HepG2 (cell line): ENCODE measurements around the gene ZNF687. TPM values are rescaled to one million over a fixed set of nuclear protein-coding genes. Genes with fewer than 3 reads are reported as not detected.

ENCODE experiments used
- ATF5 ChIP-seq: sonication (generic); formaldehyde crosslinking; IDR thresholded peaks from 2 replicates; pipeline ENCODE4 v1.4.0; 2020; ENCODE audit warnings: mild to moderate bottlenecking, low read depth, missing genetic modification reagents
- ATRX ChIP-seq: sonication (generic); formaldehyde crosslinking; IDR thresholded peaks from 2 replicates; pipeline ENCODE4 v1.4.0; 2020; ENCODE audit warnings: missing genetic modification reagents, borderline replicate concordance
- BCL3 ChIP-seq: sonication (generic); formaldehyde crosslinking; IDR thresholded peaks from 2 replicates; pipeline ENCODE4 v1.5.1; 2020; ENCODE audit warnings: mild to moderate bottlenecking, missing genetic modification reagents, moderate library complexity
- FOXA1 ChIP-seq, 2 experiments: fragments of 450-650 bp in 1 of 2; sonication (generic) in 1 of 2; formaldehyde crosslinking in 1 of 2; IDR thresholded peaks; 2 replicates each; pipeline versions ENCODE4 v1.4.0 to v1.6.1; 2016 to 2020; ENCODE audit warnings: missing genetic modification reagents in 1 of 2
- HNRNPLL ChIP-seq: fragments of 200-400 bp; formaldehyde crosslinking; IDR thresholded peaks from 2 replicates; pipeline ENCODE4 v1.6.1; 2017; ENCODE audit warnings: mild to moderate bottlenecking, low read depth, low read length; ENCODE audit not compliant: poor library complexity, severe bottlenecking
- MAFK ChIP-seq, 2 experiments: IDR thresholded peaks in 1 of 2; conservative IDR thresholded peaks in 1 of 2; 2 replicates each; pipeline ENCODE4 v1.6.1; 2011; ENCODE audit warnings: improper control_type of control experiment in 2 of 2, low read length in 2 of 2
- MBNL3 ChIP-seq: fragments of 250-450 bp; sonication (Bioruptor Pico); conservative IDR thresholded peaks from 2 replicates; pipeline ENCODE4 v1.8.0; 2022; ENCODE audit warnings: mild to moderate bottlenecking, inconsistent platforms
- NFAT5 ChIP-seq: sonication (generic); formaldehyde crosslinking; IDR thresholded peaks from 2 replicates; pipeline ENCODE4 v1.4.0; 2020; ENCODE audit warnings: missing genetic modification reagents
- NPAS2 ChIP-seq: sonication (generic); formaldehyde crosslinking; IDR thresholded peaks from 2 replicates; pipeline ENCODE4 v1.8.0; 2022; ENCODE audit warnings: mild to moderate bottlenecking, missing genetic modification reagents, borderline replicate concordance
- PAWR ChIP-seq: sonication (generic); formaldehyde crosslinking; IDR thresholded peaks from 2 replicates; pipeline ENCODE4 v1.4.0; 2020; ENCODE audit warnings: missing genetic modification reagents, mild to moderate bottlenecking, borderline replicate concordance
- RBFOX2 ChIP-seq: fragments of 200-400 bp; formaldehyde crosslinking; IDR thresholded peaks from 2 replicates; pipeline ENCODE4 v1.6.1; 2017; ENCODE audit warnings: low read depth, mild to moderate bottlenecking, low read length
- RFX5 ChIP-seq: IDR thresholded peaks from 2 replicates; pipeline ENCODE4 v1.6.1; 2011; ENCODE audit warnings: low read depth, low read length, improper control_type of control experiment
- STAT5B ChIP-seq: sonication (generic); formaldehyde crosslinking; IDR thresholded peaks from 2 replicates; pipeline ENCODE4 v1.4.0; 2020; ENCODE audit warnings: missing genetic modification reagents
- TARDBP ChIP-seq: sonication (generic); formaldehyde crosslinking; IDR thresholded peaks from 2 replicates; pipeline ENCODE4 v1.8.0; 2022; ENCODE audit warnings: mild to moderate bottlenecking, missing genetic modification reagents
- U2AF1 ChIP-seq: fragments of 200-400 bp; formaldehyde crosslinking; optimal IDR thresholded peaks from 2 replicates; pipeline ENCODE3; 2017; ENCODE audit warnings: mild to moderate bottlenecking, low read depth, low read length
- ZNF101 ChIP-seq: sonication (generic); formaldehyde crosslinking; IDR thresholded peaks from 2 replicates; pipeline ENCODE4 v1.4.0; 2020; ENCODE audit warnings: mild to moderate bottlenecking, low read depth, missing genetic modification reagents, borderline replicate concordance
- ZNF235 ChIP-seq: sonication (generic); formaldehyde crosslinking; IDR thresholded peaks from 2 replicates; pipeline ENCODE4 v1.8.1; 2023; ENCODE audit warnings: mild to moderate bottlenecking, missing genetic modification reagents, borderline replicate concordance
- ZNF350 ChIP-seq: sonication (generic); formaldehyde crosslinking; IDR thresholded peaks from 2 replicates; pipeline ENCODE4 v1.4.0; 2020; ENCODE audit warnings: mild to moderate bottlenecking, low read depth, missing genetic modification reagents, borderline replicate concordance
- ZNF383 ChIP-seq: sonication (generic); formaldehyde crosslinking; IDR thresholded peaks from 2 replicates; pipeline ENCODE4 v1.4.0; 2020; ENCODE audit warnings: missing genetic modification reagents, mild to moderate bottlenecking, borderline replicate concordance
- ZNF530 ChIP-seq: sonication (generic); formaldehyde crosslinking; IDR thresholded peaks from 2 replicates; pipeline ENCODE4 v1.5.0; 2020; ENCODE audit warnings: low read depth, mild to moderate bottlenecking, missing genetic modification reagents
- ZNF564 ChIP-seq: sonication (generic); formaldehyde crosslinking; IDR thresholded peaks from 2 replicates; pipeline ENCODE4 v1.8.1; 2023; ENCODE audit warnings: mild to moderate bottlenecking, missing genetic modification reagents
- ZNF891 ChIP-seq: sonication (generic); formaldehyde crosslinking; IDR thresholded peaks from 2 replicates; pipeline ENCODE4 v1.5.0; 2020; ENCODE audit warnings: mild to moderate bottlenecking, missing genetic modification reagents
- ZSCAN22 ChIP-seq: sonication (generic); formaldehyde crosslinking; IDR thresholded peaks from 2 replicates; pipeline ENCODE4 v1.4.0; 2020; ENCODE audit warnings: mild to moderate bottlenecking, missing genetic modification reagents
- polyA plus RNA-seq, 8 experiments: library from polyadenylated mRNA; depleted of rRNA in 3 of 8; stranded (reverse) in 7 of 8; unstranded in 1 of 8; fragments of >200 nt; fragmentation: Illumina TruSeq in 4 of 8; extraction: Trizol in 4 of 8; gene quantifications; 2 replicates each; pipeline versions ENCODE4 v1.2.1 to v1.2.3, GENCODE V29; 2011 to 2016; ENCODE audit warnings: low read depth in 4 of 8, missing spikeins in 1 of 8, mixed read lengths in 1 of 8; ENCODE audit not compliant: insufficient read depth in 1 of 8
- total RNA-seq, 5 experiments: library from RNA; depleted of rRNA; stranded (reverse); fragments of >200 nt; fragmentation: Illumina TruSeq; extraction: Trizol; gene quantifications; 2 replicates each; pipeline ENCODE4 v1.2.3, GENCODE V29; 2016; ENCODE audit warnings: low read depth in 1 of 5

The ZNF687 gene
- total and polyA plus RNA-seq, 2 of the 13 experiments (the other 11 are each of a cell fraction or from before 2014, with no cell fraction given), result 14.1 to 16.5 TPM

- TF ChIP-seq RBFOX2 (peak; percentile 3; the same call in 1 of the 2 replicates), ZNF350 (peak; percentile 79), NFAT5 (CRISPR knock-in tag) (no peak), NPAS2 (CRISPR knock-in tag) (no peak), TARDBP (CRISPR knock-in tag) (peak; percentile 69; the same call in 1 of the 2 replicates), ZNF383 (CRISPR knock-in tag) (no peak), BCL3 (no peak; the same call in 1 of the 2 replicates), ZNF891 (CRISPR knock-in tag) (peak; percentile 82; the same call in 1 of the 2 replicates), ATRX (CRISPR knock-in tag) (no peak), HNRNPLL (no peak), PAWR (CRISPR knock-in tag) (no peak), MBNL3 (CRISPR knock-in tag) (no peak), ZNF101 (no peak), MAFK (conservative IDR thresholded peaks at IDR 0.05 in 1 of 2, IDR thresholded peaks at IDR 0.05 in 1 of 2; ENCODE audit: low read length in 2 of 2) (no peak), ZSCAN22 (CRISPR knock-in tag) (no peak; the same call in 1 of the 2 replicates), U2AF1 (peak; percentile 54), ZNF235 (CRISPR knock-in tag) (peak; percentile 50), STAT5B (CRISPR knock-in tag) (no peak), RFX5 (no peak), ZNF530 (CRISPR knock-in tag) (no peak), ZNF564 (CRISPR knock-in tag) (0 out of 2 replicates have a peak, but pooled peaks have one; percentile 61), FOXA1 (IDR thresholded peaks at IDR 0.05) (no peak), FOXA1 (CRISPR knock-in tag; IDR thresholded peaks at IDR 0.05) (no peak), ATF5 (CRISPR knock-in tag) (0 out of 2 replicates have a peak, but pooled peaks have one; percentile 44)
Observed at GRCh38 chr1:151281225-151281968, 702 bp upstream of the ZNF687 start (continued).
